HG03439 (cell line): Measurements from ENCODE around the gene HSD3B1.
"Not testable (repeated sequence)": the region's sequence is repeated elsewhere in the genome, so short reads cannot be mapped to it uniquely, and the experiment has no call there.

Source experiments
- ATAC-seq: cut with Tn5 transposase; IDR thresholded peaks from one replicate; pipeline ENCODE4 v1.9.1; 2021; ENCODE audit warnings: mild to moderate bottlenecking, moderate library complexity; ENCODE audit not compliant: unreplicated experiment

HSD3B1 gene

GRCh38 chr1:119551218-119551617 is 44.2 kb downstream of the HSD3B1 start:
- no peak for ATAC-seq

- not testable (repeated sequence) for ATAC-seq
Measured at GRCh38 chr1:119552656-119553055, 45.6 kb downstream of the HSD3B1 start.

GRCh38 chr1:119553302-119554071 is 46.5 kb downstream of the HSD3B1 start:
- not testable (repeated sequence) for ATAC-seq

GRCh38 chr1:119554183-119554582 is 47.2 kb downstream of the HSD3B1 start:
- ATAC-seq = no peak

- ATAC-seq = no peak
Measured at GRCh38 chr1:119556423-119556822, 49.4 kb downstream of the HSD3B1 start.

- peak; percentile 45 for ATAC-seq
Measured at GRCh38 chr1:119560402-119560801, 53.4 kb downstream of the HSD3B1 start.

- no peak for ATAC-seq
Measured at GRCh38 chr1:119564548-119564947, 57.5 kb downstream of the HSD3B1 start.
